NCI-H2171 (cell line): Measurements from ENCODE around the gene ALOX15.
"Not testable (repeated sequence)": the region's sequence is repeated elsewhere in the genome, so short reads cannot be mapped to it uniquely, and the experiment has no call there.

Source experiments
- DNase-seq: peaks from one replicate; lab custom pipeline; 2025; lab: John Stamatoyannopoulos, UW

Gene ALOX15

GRCh38 chr17:4594406-4594805 lies 47.1 kb downstream of the ALOX15 start:
- no peak for DNase-seq

- no peak for DNase-seq
Observed at GRCh38 chr17:4593021-4593421, 48.5 kb downstream of the ALOX15 start.

GRCh38 chr17:4592240-4593005 lies 49.1 kb downstream of the ALOX15 start:
- no peak for DNase-seq

GRCh38 chr17:4591529-4591928 lies 49.9 kb downstream of the ALOX15 start:
- no peak for DNase-seq

- no peak for DNase-seq
Observed at GRCh38 chr17:4590981-4591453, 50.5 kb downstream of the ALOX15 start.

- not testable (repeated sequence) for DNase-seq
Observed at GRCh38 chr17:4590042-4590441, 51.4 kb downstream of the ALOX15 start.

GRCh38 chr17:4588898-4589625 lies 52.4 kb downstream of the ALOX15 start:
- no peak for DNase-seq

GRCh38 chr17:4588391-4588790 lies 53.1 kb downstream of the ALOX15 start:
- DNase-seq, result no peak

GRCh38 chr17:4587803-4588202 lies 53.7 kb downstream of the ALOX15 start:
- DNase-seq, result no peak

- no peak for DNase-seq
Observed at GRCh38 chr17:4587195-4587594, 54.3 kb downstream of the ALOX15 start.

GRCh38 chr17:4586043-4586442 lies 55.4 kb downstream of the ALOX15 start:
- DNase-seq, result no peak

GRCh38 chr17:4585638-4585994 lies 55.9 kb downstream of the ALOX15 start:
- DNase-seq, result no peak

- no peak for DNase-seq
Observed at GRCh38 chr17:4584917-4585637, 56.4 kb downstream of the ALOX15 start.

GRCh38 chr17:4584101-4584916 lies 57.2 kb downstream of the ALOX15 start, which contains the start of gene SMTNL2:
SMTNL2 (plus strand) TSS chr17:4584529; CDS start chr17:4584606, 77 bp downstream.
- DNase-seq, result peak; percentile 55

- DNase-seq, result peak; percentile 53
Observed at GRCh38 chr17:4583782-4584100, 57.7 kb downstream of the ALOX15 start.

GRCh38 chr17:4583206-4583605 lies 58.3 kb downstream of the ALOX15 start:
- peak; percentile 70 for DNase-seq

GRCh38 chr17:4582691-4583090 lies 58.8 kb downstream of the ALOX15 start:
- no peak for DNase-seq

GRCh38 chr17:4582101-4582501 lies 59.4 kb downstream of the ALOX15 start:
- DNase-seq, result no peak
